MM.1S (cell line): ENCODE measurements around the gene XPR1.

Experiments used
- EZH2phosphoT487 ChIP-seq: fragments of 300-600 bp; sonication (generic); IDR thresholded peaks from 2 replicates; pipeline ENCODE4 v1.6.1; 2018; ENCODE audit warnings: antibody characterized with exemption, low read length
- TF ChIP-seq, protein P1 (sequence below): fragments of 300-600 bp; sonication (generic); IDR thresholded peaks from 2 replicates; pipeline ENCODE4 v1.5.1; 2016; ENCODE audit warnings: antibody characterized with exemption, low read length, mixed read lengths

DNA sequence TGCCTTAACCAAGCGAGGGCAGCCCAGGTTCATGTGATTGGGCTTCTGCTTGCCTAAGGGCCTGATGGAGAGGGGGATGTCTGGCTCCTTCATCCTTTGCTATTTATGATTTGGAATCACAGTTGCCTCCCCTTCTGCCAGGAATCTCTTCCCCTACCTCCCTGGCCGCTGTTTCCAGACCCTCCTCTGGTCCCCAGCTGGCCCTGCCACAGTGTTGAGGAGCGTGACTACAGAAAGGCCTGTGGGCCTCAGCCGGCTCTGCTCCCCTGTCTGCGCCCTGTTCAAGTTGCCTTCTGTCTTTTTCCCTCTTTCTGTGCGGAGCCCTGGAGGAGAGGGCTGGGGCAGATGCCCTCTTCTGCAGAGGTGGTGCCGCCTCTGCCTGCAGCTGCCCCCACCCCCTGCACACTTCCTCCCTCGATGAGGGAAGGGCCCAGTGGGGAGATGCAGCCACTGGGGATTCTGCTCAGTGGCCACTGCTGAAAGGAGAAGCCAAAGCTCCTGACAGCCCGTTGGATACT lies 287.4 kb downstream of the XPR1 start:
- TF ChIP-seq, protein P1, sequence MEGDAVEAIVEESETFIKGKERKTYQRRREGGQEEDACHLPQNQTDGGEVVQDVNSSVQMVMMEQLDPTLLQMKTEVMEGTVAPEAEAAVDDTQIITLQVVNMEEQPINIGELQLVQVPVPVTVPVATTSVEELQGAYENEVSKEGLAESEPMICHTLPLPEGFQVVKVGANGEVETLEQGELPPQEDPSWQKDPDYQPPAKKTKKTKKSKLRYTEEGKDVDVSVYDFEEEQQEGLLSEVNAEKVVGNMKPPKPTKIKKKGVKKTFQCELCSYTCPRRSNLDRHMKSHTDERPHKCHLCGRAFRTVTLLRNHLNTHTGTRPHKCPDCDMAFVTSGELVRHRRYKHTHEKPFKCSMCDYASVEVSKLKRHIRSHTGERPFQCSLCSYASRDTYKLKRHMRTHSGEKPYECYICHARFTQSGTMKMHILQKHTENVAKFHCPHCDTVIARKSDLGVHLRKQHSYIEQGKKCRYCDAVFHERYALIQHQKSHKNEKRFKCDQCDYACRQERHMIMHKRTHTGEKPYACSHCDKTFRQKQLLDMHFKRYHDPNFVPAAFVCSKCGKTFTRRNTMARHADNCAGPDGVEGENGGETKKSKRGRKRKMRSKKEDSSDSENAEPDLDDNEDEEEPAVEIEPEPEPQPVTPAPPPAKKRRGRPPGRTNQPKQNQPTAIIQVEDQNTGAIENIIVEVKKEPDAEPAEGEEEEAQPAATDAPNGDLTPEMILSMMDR, result no peak
- TF ChIP-seq EZH2phosphoT487, result no peak
